H1 (cell line): ENCODE measurements around the gene CHMP6. TPM values are rescaled to one million over a fixed set of nuclear protein-coding genes. Genes with fewer than 3 reads are reported as not detected.

Source experiments
- KDM4A ChIP-seq: IDR thresholded peaks from one replicate; pipeline ENCODE4 v1.7.1; 2012; ENCODE audit warnings: low read depth, mild to moderate bottlenecking, moderate library complexity, low read length, inconsistent platforms; ENCODE audit not compliant: severe bottlenecking
- PHF8 ChIP-seq: fragments of 200-600 bp; sonication (generic); conservative IDR thresholded peaks from 2 replicates; pipeline ENCODE4 v1.7.1; 2012; ENCODE audit warnings: low read depth, mild to moderate bottlenecking, inconsistent platforms, low read length, moderate library complexity
- RNF2 ChIP-seq: fragments of 200-900, 300-1000 bp; sonication (generic); IDR thresholded peaks from 2 replicates; pipeline ENCODE4 v1.7.1; 2016; ENCODE audit warnings: borderline replicate concordance, low read depth, mild to moderate bottlenecking, antibody characterized with exemption, low read length; ENCODE audit not compliant: poor library complexity, severe bottlenecking; ENCODE audit errors: missing control alignments
- SAP30 ChIP-seq: fragments of 300-600 bp; sonication (generic); IDR thresholded peaks from 2 replicates; pipeline ENCODE4 v1.7.1; 2012; ENCODE audit warnings: low read length, moderate library complexity, mild to moderate bottlenecking, inconsistent platforms; ENCODE audit not compliant: insufficient read depth, insufficient replicate concordance
- SIX5 ChIP-seq: IDR thresholded peaks from 2 replicates; pipeline ENCODE4 v1.6.1; 2011; ENCODE audit warnings: mild to moderate bottlenecking, low read depth, low read length
- TAF1 ChIP-seq: IDR thresholded peaks from 2 replicates; pipeline ENCODE4 v1.6.1; 2011; ENCODE audit warnings: mild to moderate bottlenecking, low read depth, low read length
- TEAD4 ChIP-seq: IDR thresholded peaks from 2 replicates; pipeline ENCODE4 v1.6.1; 2012; ENCODE audit warnings: low read depth, low read length, inconsistent platforms, mixed read lengths
- ZNF274 ChIP-seq: IDR thresholded peaks from 2 replicates; pipeline ENCODE4 v1.7.0; 2012; ENCODE audit warnings: low read length, borderline replicate concordance; ENCODE audit errors: extremely low read depth
- polyA plus RNA-seq, 7 experiments: library from polyadenylated mRNA; depleted of rRNA in 3 of 7; stranded (reverse) in 5 of 7; unstranded in 2 of 7; fragments of >200 nt in 5 of 7; fragments of 200-250 nt in 2 of 7; gene quantifications; 1 replicate in 5 of 7; 2 replicates in 1 of 7; 4 replicates in 1 of 7; pipeline versions ENCODE4 v1.2.1 to v1.2.3, GENCODE V29; 2011 to 2013; ENCODE audit warnings: missing spikeins in 2 of 7, mixed read lengths in 2 of 7
- total RNA-seq: library from RNA; stranded (reverse); fragmentation: NEBNext Ultra II Directional; extraction: Animal tissue kit (Norgen Biotek cat#: 25700); gene quantifications from 2 replicates; pipeline ENCODE4 v1.2.1, GENCODE V29; 2021
- TF ChIP-seq, protein P1 (sequence below): fragments of 300-600 bp; sonication (generic); IDR thresholded peaks from 2 replicates; pipeline ENCODE4 v1.7.1; 2012; ENCODE audit warnings: low read length, moderate library complexity, mild to moderate bottlenecking, inconsistent platforms; ENCODE audit not compliant: insufficient replicate concordance

CHMP6 gene
- total and polyA plus RNA-seq, 2 of the 8 experiments (the other 6 are each of a cell fraction or from before 2014, with no cell fraction given): 15.7 to 24.3 TPM

DNA sequence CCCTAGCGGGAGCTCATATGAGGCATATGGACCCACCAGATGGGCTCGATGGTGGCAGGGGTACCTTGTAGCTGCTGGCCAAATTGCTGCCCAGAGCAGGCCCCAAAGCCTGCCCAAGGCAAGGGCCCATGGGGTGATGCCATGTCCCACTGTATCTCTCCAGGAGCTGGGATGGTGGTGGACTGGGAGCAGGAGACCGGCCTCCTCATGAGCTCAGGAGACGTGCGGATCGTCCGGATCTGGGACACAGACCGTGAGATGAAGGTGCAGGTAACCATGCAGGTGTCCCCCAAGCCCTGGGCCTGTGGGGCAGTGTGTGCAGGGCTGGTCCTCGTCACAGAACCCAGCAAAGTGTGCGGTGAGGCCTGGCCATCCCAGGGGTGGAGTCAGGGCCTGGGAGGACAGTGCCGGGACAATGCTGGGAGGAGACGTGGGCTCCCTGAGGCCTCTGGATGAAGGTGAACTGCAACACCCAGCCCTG, 34.1 kb upstream of the CHMP6 start (continued):
- TF ChIP-seq SAP30 (no peak), TEAD4 (no peak), SIX5 (no peak), PHF8 (no peak), KDM4A (no peak), ZNF274 (no peak), TAF1 (no peak), RNF2 (no peak)
- TF ChIP-seq, protein P1, sequence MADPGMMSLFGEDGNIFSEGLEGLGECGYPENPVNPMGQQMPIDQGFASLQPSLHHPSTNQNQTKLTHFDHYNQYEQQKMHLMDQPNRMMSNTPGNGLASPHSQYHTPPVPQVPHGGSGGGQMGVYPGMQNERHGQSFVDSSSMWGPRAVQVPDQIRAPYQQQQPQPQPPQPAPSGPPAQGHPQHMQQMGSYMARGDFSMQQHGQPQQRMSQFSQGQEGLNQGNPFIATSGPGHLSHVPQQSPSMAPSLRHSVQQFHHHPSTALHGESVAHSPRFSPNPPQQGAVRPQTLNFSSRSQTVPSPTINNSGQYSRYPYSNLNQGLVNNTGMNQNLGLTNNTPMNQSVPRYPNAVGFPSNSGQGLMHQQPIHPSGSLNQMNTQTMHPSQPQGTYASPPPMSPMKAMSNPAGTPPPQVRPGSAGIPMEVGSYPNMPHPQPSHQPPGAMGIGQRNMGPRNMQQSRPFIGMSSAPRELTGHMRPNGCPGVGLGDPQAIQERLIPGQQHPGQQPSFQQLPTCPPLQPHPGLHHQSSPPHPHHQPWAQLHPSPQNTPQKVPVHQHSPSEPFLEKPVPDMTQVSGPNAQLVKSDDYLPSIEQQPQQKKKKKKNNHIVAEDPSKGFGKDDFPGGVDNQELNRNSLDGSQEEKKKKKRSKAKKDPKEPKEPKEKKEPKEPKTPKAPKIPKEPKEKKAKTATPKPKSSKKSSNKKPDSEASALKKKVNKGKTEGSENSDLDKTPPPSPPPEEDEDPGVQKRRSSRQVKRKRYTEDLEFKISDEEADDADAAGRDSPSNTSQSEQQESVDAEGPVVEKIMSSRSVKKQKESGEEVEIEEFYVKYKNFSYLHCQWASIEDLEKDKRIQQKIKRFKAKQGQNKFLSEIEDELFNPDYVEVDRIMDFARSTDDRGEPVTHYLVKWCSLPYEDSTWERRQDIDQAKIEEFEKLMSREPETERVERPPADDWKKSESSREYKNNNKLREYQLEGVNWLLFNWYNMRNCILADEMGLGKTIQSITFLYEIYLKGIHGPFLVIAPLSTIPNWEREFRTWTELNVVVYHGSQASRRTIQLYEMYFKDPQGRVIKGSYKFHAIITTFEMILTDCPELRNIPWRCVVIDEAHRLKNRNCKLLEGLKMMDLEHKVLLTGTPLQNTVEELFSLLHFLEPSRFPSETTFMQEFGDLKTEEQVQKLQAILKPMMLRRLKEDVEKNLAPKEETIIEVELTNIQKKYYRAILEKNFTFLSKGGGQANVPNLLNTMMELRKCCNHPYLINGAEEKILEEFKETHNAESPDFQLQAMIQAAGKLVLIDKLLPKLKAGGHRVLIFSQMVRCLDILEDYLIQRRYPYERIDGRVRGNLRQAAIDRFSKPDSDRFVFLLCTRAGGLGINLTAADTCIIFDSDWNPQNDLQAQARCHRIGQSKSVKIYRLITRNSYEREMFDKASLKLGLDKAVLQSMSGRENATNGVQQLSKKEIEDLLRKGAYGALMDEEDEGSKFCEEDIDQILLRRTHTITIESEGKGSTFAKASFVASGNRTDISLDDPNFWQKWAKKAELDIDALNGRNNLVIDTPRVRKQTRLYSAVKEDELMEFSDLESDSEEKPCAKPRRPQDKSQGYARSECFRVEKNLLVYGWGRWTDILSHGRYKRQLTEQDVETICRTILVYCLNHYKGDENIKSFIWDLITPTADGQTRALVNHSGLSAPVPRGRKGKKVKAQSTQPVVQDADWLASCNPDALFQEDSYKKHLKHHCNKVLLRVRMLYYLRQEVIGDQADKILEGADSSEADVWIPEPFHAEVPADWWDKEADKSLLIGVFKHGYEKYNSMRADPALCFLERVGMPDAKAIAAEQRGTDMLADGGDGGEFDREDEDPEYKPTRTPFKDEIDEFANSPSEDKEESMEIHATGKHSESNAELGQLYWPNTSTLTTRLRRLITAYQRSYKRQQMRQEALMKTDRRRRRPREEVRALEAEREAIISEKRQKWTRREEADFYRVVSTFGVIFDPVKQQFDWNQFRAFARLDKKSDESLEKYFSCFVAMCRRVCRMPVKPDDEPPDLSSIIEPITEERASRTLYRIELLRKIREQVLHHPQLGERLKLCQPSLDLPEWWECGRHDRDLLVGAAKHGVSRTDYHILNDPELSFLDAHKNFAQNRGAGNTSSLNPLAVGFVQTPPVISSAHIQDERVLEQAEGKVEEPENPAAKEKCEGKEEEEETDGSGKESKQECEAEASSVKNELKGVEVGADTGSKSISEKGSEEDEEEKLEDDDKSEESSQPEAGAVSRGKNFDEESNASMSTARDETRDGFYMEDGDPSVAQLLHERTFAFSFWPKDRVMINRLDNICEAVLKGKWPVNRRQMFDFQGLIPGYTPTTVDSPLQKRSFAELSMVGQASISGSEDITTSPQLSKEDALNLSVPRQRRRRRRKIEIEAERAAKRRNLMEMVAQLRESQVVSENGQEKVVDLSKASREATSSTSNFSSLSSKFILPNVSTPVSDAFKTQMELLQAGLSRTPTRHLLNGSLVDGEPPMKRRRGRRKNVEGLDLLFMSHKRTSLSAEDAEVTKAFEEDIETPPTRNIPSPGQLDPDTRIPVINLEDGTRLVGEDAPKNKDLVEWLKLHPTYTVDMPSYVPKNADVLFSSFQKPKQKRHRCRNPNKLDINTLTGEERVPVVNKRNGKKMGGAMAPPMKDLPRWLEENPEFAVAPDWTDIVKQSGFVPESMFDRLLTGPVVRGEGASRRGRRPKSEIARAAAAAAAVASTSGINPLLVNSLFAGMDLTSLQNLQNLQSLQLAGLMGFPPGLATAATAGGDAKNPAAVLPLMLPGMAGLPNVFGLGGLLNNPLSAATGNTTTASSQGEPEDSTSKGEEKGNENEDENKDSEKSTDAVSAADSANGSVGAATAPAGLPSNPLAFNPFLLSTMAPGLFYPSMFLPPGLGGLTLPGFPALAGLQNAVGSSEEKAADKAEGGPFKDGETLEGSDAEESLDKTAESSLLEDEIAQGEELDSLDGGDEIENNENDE: no peak
- TF ChIP-seq, all 59 proteins: peak for 0
